IPS-11a (cell line): ENCODE results near the gene OVCH1.
"Not testable (repeated sequence)": the region's sequence is repeated elsewhere in the genome, so short reads cannot be mapped to it uniquely, and the experiment has no call there.

Source experiments
- H3K4me3 ChIP-seq: one replicate; pipeline ENCODE4 v1.5.1; 2013; ENCODE audit warnings: low read depth, low read length, control low read depth

OVCH1 gene

DNA sequence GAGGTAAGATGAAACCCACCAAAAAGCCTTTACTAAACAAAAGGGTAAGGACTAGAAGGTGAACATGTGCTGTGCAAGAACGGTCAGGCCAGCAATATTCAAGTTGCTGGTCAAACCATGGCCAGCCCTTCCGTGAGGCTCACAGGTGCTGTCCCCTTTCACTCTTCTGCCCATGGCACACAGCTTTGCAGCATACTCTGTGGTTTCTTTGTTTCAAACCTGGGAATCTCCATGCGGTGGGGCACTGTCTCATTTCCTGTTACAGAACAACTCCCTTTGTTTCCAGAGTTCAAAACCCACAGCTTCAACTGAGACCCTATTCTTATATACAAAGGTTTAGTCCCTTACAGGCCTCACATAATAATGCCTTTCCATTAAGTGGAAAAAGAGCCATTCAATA is 1.7 kb upstream of the OVCH1 start:
- no peak overlapping the region for H3K4me3 ChIP-seq

- no peak overlapping the region for H3K4me3 ChIP-seq
Observed at GRCh38 chr12:29492891-29493290, 4.6 kb downstream of the OVCH1 start.

- no peak overlapping the region for H3K4me3 ChIP-seq
Observed at GRCh38 chr12:29486972-29487371, 10.5 kb downstream of the OVCH1 start.

DNA sequence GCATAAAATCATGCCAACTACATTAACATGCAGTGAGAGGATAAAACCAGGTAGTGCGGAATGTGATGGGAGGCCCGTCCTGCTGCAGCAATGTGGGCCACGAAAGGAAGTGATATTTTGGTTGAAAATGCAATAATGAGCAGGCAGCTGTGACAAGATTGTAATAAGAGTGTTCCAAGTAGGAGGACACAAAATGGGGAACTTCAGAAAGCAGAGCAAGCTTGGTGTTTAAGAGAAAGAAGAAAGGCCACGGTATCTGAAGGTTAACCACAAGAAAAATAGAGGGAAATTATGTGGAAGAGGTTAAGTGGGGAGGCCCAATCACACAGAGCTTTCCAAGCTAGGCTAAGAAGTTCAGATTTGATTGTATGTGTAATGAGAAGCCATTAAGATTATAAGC is 34.3 kb downstream of the OVCH1 start:
- no peak overlapping the region for H3K4me3 ChIP-seq

DNA sequence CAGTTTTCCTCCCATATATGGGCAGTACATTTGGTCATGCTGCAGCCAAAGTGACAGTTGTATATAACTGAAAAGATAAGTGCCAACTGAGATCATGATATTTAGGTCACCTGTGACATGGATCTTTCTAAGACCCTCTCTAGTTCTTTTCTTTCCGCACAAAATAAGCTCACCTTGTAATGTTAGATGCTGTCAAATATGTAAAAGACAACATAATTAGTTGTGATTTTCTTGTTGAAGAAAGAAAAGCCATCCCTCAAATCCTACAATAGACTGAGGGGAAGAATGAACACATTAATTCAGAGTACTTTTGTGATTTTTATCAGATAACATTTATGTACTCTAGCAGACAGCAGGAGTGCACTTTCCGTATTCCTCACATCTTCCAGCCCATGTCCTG is 37.4 kb downstream of the OVCH1 start:
- no peak overlapping the region for H3K4me3 ChIP-seq

- H3K4me3 ChIP-seq = no peak overlapping the region
Observed at GRCh38 chr12:29455087-29455486, 42.4 kb downstream of the OVCH1 start.

- H3K4me3 ChIP-seq = no peak overlapping the region
Observed at GRCh38 chr12:29451888-29452287, 45.6 kb downstream of the OVCH1 start.

DNA sequence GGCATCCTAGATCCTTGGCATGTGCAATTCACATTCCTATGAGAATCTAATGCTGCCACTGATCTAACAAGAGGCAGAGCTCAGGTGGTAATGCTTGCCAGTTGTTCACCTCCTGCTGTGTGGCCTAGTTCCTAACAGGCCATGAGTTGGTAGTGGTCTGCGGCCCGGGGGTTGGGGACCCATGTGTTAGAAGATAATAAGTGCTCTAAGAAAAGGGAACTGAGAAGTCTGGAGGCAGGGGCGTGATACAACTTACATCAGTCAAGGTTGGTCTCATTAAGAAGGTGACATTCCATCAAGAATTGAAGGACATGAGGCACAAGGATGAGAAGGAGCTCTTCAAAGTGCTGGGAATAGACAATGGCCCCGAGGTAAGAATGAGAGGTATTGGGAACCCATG is 49.3 kb downstream of the OVCH1 start:
- no peak overlapping the region for H3K4me3 ChIP-seq

GRCh38 chr12:29447285-29447975 is 50.1 kb downstream of the OVCH1 start:
- no peak overlapping the region for H3K4me3 ChIP-seq

GRCh38 chr12:29439506-29439905 is 58.0 kb downstream of the OVCH1 start:
- H3K4me3 ChIP-seq = no peak overlapping the region

- H3K4me3 ChIP-seq = no peak overlapping the region
Observed at GRCh38 chr12:29438752-29439408, 58.6 kb downstream of the OVCH1 start.

DNA sequence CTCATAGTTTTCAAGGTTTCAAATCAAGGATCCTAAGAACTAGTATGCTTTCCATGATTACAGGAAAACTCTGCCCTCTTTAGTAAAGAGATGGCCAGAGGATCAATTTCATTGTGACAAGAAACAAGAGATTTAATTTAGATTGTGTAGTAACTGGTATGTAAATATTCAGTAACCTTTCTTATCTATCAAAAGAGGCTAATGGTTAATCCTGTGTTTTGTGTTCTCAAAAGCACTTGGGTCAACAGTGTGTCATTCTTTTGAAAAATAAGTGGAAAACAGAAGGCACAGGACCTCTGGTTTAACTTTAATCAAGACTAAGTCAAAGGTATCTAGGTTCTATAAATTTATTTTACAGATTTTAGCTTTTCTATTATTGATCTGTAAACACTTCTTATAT is 59.9 kb downstream of the OVCH1 start:
- H3K4me3 ChIP-seq = no peak overlapping the region

DNA sequence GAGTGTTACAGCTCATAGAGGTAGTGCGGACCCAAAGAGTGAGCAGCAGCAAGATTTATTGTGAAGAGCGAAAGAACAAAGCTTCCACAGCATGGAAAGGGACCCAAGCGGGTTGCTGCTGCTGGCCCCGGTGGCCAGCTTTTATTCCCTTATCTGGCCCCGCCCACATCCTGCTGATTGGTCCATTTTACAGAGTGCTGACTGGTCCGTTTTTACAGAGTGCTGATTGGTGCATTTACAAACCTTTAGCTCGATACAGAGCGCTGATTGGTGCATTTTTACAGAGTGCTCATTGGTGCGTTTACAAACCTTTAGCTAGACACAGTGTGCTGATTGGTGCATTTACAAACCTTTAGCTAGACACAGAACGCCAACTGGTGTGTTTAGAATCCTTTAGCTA is 60.7 kb downstream of the OVCH1 start:
- not testable (repeated sequence) for H3K4me3 ChIP-seq

DNA sequence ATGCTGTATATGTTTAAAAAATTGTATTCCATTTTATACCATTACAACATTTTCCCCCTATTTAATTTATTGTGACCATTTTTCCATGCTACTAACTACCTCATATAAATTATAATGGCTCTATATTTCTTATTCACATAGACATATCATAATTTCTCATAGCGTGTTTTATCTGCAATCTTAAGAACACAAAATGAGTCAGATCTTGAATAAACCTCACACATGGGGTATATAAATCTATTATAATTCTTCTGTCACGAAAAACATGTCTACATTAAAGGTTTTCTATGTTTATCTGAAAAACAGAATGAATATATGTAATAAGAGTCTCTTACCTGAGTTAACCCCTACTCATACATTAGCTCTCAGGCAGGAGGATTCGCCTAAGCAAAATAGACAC is 66.0 kb downstream of the OVCH1 start:
- H3K4me3 ChIP-seq = no peak overlapping the region

- H3K4me3 ChIP-seq = no peak overlapping the region
Observed at GRCh38 chr12:29430716-29431044, 66.8 kb downstream of the OVCH1 start.

DNA sequence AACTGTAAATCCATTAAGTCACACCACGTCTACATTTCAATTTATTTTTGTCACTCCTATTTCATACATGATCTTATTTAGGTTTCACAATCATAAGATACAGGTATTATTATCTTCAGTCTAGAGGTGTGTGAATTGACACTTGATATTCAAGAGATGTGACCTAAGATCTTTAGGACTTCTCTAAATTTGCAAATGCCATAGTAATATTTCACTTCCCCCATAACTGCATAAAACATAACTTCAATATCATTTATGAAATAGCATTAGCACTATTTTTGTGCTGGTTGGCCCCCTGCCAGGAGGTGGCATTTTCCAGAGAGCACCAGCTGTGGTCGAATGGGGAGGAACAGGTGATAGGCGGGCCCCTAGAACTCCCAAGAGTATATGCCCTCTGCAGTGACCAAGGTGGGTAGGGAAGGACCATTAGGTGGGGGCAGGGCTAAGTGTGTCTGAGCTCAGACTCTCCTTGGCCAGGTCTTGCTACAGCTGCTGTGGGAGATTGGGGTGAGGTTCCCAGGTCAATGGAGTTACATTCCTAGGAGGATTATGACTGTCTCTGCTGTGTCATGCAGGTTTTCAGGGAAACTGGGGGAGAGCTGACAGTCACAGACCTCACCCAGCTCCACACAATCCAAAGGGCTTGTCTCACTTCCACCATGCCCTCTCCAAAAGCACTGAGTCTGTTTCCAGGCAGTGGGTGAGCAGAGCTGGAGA is 67.3 kb downstream of the OVCH1 start:
- H3K4me3 ChIP-seq = no peak overlapping the region

- H3K4me3 ChIP-seq = no peak overlapping the region
Observed at GRCh38 chr12:29428633-29429032, 68.9 kb downstream of the OVCH1 start.

- no peak overlapping the region for H3K4me3 ChIP-seq
Observed at GRCh38 chr12:29427964-29428363, 69.5 kb downstream of the OVCH1 start.

DNA sequence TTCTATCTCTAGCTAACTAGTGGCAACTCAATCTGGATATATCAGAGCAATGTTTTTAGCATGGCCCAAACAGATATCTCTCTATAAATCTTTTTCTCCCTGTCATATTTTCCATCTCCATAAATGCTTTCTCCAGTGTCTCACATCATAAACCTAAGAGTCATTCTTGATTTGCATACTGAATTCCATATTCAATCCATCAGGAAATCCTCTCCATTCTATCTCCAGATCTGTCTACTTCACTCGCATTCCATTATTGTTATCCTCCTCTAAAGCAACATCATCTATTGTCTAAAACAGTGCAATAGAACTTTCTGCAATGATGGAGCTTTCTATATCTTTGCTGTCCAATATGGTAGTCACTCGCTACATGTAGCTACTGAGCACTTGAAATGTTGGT is 71.0 kb downstream of the OVCH1 start:
- no peak overlapping the region for H3K4me3 ChIP-seq

- H3K4me3 ChIP-seq = no peak overlapping the region
Observed at GRCh38 chr12:29425722-29426121, 71.8 kb downstream of the OVCH1 start.

DNA sequence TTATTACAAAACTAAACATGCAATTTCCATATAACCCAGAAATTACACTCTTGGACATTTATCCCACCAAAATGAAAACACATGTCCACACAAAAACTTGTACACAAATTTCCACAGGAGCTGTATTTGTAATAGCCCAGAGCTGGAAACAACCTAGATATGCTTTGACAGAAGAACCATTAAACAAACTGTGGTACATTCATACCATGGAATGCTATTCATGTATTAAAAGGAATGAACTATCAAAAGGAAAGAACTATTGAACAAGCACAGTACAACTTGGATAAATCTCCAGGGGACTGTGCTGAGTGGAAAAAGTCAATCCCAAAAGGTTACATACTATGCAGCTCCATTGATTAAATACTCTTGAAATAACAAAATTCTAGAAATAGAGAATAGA is 80.7 kb downstream of the OVCH1 start:
- no peak overlapping the region for H3K4me3 ChIP-seq

- H3K4me3 ChIP-seq = no peak overlapping the region
Observed at GRCh38 chr12:29415111-29415510, 82.4 kb downstream of the OVCH1 start.
